Activated CD4-positive, alpha-beta T cell treated with anti-CD3 and anti-CD28 coated beads, Interleukin-2, amount 50 U/mL, for 48 hours (primary cell): Measurements from ENCODE around the gene BID.
"Not testable (repeated sequence)": the region's sequence is repeated elsewhere in the genome, so short reads cannot be mapped to it uniquely, and the experiment has no call there.

Experiments used
- DNase-seq, 2 experiments: peaks; one replicate each; pipeline ENCODE4 v3.0.0-alpha.2; 2020

The BID gene

GRCh38 chr22:17698276-17698675 is 76.0 kb downstream of the BID start:
- DNase-seq, result not testable (repeated sequence)

GRCh38 chr22:17697196-17697595 is 77.1 kb downstream of the BID start:
- DNase-seq, result not testable (repeated sequence)

GRCh38 chr22:17695986-17696385 is 78.3 kb downstream of the BID start:
- DNase-seq, result no peak

GRCh38 chr22:17694752-17695151 is 79.5 kb downstream of the BID start:
- DNase-seq, result no peak

GRCh38 chr22:17694193-17694592 is 80.1 kb downstream of the BID start:
- no peak for DNase-seq

- DNase-seq, result no peak
Observed at GRCh38 chr22:17692841-17693240, 81.4 kb downstream of the BID start.

GRCh38 chr22:17684245-17684644 is 90.0 kb downstream of the BID start:
- DNase-seq, result no peak
